HG02870 (cell line): ENCODE data around the gene CD300H.

Source experiments
- ATAC-seq: cut with Tn5 transposase; IDR thresholded peaks from one replicate; pipeline ENCODE4 v1.9.1; 2021; ENCODE audit warnings: mild to moderate bottlenecking, moderate library complexity; ENCODE audit not compliant: unreplicated experiment

Gene CD300H

GRCh38 chr17:74512036-74512435 lies 55.3 kb downstream of the CD300H start:
- ATAC-seq, result no peak
